HG02852 (cell line): ENCODE results near the gene SRSF3.
A peak's percentile ranks its signal among the peaks of the same experiment; 100 is the strongest.
"Not testable (repeated sequence)": the region's sequence is repeated elsewhere in the genome, so short reads cannot be mapped to it uniquely, and the experiment has no call there.

Experiments used
- ATAC-seq: cut with Tn5 transposase; IDR thresholded peaks from one replicate; pipeline ENCODE4 v1.9.1; 2021; ENCODE audit warnings: mild to moderate bottlenecking, moderate library complexity; ENCODE audit not compliant: unreplicated experiment

Gene SRSF3

DNA sequence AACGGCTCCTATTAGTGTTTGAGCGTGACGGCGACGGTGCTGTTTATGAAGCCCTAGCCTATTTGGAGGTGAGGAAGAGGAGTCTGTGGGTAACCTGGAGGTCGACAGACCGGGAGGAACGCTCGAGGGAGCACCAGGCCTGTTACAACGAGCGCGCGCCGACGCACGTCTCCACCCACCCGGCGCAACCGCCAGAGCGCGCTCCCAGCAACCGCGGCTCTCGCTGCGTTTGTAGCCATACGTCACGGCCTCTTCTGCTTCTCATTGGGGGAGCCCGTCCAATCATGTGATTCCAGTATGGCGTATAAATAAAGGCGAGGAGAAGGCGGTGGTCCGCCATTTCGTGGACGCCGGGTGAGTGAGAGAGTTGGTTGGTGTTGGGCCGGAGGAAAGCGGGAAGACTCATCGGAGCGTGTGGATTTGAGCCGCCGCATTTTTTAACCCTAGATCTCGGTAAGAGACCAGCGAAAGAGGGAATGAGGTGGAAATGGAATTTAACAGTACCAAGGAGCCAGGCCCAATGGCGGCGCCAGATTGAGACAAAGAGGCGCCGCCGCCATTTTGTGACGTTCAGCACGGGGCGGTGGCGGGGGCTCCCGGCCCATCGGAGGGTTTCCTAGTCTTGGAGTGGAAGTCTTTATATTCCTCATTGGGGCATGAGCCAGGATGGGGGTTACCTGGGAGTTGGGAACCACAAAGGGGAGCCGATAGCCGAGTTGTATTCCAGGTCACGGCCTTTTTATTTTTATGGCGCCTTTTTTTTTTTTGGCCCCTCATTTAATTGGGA, at the start of gene SRSF3:
Gene SRSF3 (plus strand): TSS at position 334 of the 787 bp plus-strand sequence. CDS start 2,401 bp downstream, outside the sequence.
- peak; percentile 81 for ATAC-seq

DNA sequence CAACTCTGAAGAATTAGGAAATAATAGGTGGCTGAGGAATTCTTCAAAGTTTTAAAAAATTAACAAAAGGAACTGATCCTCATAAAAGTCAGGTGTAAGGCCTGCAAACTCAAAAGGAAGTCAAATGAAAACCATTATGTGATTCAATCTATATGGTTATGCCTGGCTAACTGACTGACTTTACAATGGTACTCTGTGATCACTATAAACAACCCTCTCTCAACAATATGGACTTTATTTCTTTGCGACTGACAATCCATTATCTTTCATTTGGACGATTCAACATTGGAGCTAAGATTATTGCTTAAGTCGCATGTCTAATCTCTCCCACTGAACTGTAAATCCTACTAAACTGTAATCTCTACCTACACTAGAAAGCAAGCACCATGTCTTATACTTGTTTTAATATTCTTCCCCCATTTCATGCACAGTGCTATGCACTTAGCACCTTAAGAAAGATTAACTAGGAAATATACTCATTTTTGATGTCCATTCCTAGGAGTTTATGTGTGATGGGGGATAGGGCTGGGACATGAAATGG, 48.3 kb upstream of the SRSF3 start:
- ATAC-seq = no peak

DNA sequence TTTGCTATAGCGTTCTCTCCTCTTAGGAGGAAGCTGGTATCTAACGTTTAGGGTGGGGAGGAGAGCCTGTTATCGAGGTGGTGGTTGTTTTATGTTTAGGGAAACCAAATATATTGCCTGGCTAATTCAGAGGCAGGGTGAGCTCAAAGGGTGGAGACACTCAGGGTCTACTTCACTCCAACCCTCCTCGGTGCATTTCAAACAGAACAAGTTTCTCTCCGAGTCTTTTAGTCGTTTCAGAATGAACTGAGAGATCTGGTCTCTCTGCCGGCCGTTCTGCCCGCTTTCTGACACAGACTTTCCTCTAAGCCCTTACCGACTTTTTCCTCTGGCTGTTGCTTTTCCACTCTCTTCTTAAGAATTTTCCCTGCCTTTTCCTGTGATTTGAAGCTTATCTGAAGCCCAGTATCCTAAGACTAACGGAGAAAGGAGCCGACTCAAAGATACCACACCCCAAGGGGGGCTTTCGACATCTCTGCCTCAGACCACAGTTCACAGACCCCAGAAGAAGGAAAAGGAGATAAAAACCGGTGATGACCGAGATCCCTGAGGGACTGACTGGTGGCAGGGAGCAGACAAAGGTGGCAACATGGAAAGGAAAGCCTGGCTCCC, 47.7 kb upstream of the SRSF3 start:
- no peak for ATAC-seq

DNA sequence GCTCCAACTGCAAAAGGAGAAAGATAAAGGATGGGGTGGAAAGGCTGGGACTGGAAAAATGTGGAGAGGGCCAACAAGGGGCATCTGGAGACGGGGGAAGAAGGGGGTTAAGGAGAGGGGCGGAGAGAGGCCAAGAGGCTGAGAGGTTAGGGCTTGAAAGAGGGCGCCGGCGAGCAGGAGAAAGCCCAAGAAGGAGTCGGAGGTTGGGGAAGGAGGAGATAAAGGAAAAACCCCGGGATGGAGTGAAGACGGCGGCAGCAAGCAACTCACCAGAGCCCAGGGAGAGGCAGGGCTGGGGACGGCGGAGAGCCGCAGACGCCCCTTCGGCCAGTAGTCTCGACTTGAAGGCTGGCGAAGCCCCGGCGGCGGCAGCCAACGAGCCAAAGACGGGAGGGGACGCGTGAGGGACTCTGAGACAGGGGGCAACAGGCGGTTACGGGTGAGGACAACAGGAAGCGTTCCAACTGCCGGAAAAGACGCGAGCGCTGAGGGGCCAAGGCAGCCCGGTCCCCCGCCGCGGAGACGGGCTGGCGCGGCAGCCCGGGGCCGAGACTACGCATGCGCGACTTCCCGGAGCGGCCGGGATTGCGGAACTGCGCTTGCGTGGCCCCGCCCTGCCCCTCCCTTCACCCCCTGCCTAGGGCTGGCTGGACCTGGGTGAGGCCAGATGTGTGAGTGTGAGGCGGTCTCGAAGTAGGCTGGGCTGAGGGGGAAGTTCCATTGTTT, 47.1 kb upstream of the SRSF3 start, which contains the start of gene STK38:
Gene STK38 (minus strand): TSS at position 560 of the 726 bp plus-strand sequence. CDS start 7,277 bp downstream, outside the sequence.
- ATAC-seq = peak; percentile 86

DNA sequence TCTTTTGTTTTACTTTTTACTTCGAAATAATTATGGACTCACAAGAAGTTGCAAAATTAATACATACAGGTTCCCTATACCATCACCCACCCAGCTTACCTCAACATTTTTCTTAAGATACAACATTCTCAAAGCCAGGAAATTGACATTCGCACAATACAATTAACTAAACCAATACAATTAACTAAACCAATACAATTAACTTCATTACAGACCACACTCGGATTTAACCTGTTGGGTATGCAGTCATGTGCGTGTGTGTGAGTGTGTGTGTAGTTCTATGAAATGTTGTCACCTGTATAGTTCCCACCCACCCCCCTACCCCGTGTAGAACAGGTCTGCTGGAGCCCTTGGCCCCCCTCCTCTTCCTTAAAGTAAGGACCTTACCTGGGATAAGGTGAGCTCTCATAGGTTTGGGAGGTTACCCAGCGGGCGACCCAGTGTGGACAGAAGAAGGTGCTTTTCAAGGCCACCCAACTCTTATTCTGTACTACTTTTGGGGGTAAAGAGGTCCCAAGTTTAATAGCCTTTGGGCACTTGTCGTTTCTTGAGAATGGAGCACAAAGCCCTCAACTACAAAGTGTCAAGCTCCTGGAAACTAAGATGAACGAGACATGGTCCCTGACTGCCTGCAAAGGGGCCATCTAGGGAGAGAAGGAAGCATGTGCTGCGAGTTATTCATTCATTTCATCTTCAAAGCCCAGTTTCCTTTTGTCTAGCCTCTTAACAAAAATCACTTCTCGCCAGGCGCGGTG, 46.3 kb upstream of the SRSF3 start:
- ATAC-seq = no peak

DNA sequence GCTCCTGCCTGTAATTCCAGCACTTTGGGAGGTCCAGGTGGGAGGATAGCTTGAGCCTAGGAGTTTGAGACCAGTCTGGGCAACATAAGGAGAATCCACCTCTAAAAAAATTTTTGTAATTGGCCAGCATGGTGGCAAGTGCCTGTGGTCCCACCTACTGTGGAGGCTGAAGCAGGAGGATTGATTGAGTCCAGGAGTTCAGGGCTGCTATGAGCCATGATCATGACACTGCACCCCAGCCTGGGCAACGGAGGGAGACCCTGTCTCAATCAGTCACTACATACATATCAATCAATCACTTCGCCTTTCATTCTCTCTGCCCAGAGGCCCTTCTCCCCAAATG, 45.8 kb upstream of the SRSF3 start:
- no peak for ATAC-seq

DNA sequence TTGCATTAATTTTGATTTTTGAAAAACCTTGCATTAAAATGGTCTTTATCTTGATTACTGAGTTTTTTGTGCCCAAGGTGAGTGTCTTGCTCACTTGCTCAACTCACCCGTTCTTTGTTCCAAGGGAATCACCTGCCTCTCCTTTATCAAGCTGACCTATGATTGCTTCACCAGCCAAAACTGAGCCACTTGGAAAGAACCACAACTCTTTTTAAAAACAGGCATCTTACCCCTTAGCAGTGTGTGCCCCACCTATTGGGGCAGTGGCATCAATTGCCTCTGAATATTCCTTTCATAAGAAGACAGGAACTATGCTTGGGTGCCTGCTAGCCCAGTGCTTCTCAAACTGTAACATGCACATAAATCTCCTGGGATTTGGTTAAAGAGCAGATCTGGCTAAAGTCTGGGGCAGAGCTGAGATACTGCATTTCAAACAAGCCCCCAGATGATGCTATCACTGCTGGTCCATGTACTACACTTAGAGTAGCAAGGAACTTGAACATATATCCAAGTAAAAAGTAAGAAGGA, 43.6 kb upstream of the SRSF3 start:
- no peak for ATAC-seq

DNA sequence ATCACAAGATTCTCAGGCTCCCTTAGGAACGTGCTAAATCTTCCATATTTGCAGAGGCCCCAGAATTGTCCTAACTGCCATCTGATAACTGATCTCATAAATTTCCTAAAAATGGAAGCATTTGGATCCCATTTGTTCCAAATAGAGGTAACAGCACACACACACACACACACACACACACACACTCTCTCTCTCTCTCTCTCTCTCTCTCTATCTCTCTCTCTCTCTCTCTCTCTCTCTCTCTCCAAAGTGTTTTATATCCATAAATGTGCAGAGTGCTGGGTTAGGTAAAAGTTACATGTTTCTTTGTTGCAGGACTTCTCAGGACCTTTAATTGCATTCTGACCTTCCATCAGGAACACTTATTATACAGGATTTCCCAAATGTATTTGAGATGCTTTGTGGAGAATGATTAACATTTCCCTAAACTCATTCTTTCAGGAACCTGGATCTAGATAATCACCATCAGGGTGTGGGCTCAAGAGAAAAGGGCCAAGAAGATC, 38.4 kb upstream of the SRSF3 start:
- no peak for ATAC-seq

DNA sequence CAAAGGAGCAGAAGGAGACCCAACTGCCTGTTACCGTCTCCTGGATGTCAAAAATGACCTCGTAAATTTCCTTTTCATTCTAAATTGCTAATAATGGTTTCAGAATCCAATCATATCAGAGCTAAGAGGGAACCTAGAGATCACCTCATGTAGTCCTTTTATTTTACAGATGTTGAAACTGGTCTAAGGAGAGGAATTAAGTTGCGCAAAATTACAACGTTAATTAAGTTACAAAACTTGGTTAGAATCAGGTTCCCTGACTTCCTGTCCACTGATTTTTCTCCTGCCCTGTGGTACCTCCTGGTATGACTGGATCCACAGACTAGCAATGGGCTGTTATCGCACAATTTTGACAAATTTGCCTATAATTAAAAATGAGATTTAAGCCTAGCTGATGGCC, 37.9 kb upstream of the SRSF3 start:
- ATAC-seq = no peak

DNA sequence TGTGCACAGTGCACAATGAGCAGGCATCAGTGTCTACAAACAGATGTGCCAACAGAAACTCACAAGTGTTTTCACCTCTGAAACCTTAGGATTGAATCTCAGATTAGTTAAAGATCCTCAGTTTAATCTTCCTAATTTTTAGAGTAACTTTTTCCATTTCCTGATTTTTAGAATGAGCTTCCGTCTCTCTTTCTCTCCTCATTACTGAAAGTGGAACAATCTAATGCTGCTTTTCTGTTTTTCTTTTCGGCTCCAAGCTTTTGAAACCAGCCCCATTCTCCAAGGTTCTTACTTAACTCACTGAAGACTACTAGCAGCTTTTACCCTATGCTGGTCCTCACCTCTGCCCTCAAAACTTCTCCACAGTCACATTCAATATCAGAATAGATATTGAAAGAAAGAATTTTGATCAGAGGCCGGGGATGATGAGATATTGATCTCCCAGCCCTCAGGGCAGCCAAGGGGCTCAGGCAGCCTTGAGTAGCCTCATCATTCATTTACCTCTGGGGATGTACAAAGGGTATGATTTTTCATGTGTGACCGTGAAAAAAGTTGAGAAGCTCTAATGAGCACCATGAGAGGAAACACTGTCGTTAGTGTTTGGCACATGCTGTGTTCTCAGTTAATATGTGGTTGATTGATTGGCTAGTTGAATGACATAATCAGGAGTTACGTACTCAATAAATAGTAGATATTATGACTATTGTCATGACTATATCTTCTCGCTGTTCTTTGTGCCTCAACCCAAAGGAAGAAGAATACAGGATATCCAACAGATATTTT, 35.0 kb upstream of the SRSF3 start:
- no peak for ATAC-seq

DNA sequence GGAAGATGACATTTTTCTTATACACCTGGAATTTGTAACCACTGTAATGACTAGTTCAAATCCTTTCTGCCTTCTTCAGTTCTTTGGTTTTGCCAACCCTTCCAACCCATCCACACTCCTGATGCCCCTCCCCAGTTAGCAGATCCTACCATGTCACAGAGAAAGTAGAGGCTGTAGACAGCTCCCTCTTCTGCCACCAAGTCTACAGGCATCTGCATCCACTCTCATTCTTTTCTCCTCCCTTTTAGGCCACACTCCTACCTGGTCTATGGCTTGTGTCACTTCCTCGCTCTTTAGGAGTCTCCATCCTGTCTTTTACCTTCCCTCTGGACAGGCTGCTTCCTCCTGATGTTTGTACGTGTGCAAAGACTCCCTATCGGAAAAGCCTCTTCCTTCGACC, 33.3 kb upstream of the SRSF3 start:
- ATAC-seq = no peak

DNA sequence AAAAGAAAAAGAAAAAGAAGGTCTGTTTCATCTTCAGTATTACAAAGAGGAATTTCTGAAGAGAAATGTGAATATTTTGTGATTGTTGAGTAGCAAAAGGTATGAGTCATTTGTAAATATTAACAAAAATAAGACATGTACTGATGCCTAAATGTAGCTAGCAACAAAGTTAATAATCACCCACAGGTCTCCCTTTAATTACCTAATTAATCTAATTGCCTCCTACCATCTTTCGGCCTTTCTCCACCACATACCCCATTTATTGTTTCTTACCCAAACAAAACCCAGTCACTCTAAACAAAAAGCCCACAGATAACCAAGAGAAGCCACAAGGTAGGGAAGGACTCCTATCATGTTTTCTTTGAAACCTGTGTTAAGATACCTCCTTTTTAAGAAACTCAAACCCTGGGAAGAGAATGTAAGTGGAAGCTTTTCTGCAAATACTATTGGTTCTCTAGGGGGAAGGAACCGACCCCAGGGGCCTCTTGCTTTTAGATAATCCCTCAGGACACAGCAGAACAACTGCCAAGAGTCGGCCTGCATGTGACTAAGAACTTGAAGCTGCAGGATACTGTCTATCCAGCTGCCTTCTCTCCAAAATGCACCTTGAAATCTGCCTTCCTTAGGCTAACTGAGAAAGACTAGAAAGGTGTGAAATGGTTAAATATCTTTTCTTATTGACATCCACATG, 30.8 kb upstream of the SRSF3 start:
- ATAC-seq = no peak

DNA sequence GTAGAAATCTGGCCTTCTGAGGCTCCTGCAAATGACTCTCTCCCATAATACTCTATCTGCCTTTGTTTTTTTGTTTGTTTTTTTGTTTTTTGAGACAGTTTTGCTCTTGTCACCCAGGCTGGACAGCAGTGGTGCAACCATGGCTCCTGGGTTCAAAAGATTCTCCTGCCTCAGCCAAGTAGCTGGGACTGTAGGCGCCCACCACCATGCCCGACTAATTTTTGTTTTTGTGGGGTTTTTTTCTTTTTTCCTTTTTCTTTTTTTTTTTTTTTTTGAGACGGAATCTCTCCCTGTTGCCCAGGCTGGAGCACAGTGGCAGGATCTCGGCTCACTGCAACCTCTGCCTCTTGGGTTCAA, 30.3 kb upstream of the SRSF3 start:
- ATAC-seq = no peak

DNA sequence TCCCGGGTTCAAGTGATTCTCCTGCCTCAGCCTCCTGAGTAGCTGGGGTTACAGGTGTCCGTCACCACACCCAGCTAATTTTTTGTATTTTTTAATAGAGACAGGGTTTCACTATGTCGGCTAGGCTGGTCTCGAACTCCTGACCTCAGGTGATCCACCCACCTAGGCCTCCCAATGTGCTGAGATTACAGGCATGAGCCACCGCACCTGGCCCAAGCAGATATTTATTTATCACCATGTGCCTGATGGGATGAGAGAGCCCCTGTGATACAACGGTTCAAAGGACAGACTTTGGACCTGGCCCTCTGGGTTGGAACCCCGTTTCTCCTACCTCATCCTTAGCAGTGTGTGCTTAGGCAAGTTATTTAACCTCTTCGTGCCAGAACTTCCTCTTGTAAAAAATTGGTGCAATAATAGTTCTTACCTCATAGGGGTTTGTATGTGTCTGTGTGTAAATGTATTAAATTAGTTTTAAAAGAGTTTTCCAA, 27.7 kb upstream of the SRSF3 start:
- ATAC-seq = no peak

DNA sequence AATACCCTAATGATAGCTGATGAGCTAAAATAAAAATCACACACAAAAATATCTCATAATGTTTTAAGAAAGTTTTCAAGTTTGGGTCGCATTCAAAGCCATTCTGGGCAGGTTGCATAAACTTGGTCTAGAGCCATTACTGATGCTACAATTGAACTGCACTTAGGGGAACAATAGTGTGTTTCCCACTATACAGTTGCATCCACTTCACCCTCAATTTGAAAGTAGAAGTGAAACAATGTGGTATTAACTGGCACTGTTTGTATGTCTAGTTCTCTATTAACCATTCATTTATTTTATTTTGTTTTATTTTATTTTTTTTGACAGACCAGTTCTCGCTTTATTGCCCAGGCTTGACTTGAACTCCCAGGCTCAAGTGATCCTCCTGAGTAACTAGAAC, 23.9 kb upstream of the SRSF3 start:
- no peak for ATAC-seq

DNA sequence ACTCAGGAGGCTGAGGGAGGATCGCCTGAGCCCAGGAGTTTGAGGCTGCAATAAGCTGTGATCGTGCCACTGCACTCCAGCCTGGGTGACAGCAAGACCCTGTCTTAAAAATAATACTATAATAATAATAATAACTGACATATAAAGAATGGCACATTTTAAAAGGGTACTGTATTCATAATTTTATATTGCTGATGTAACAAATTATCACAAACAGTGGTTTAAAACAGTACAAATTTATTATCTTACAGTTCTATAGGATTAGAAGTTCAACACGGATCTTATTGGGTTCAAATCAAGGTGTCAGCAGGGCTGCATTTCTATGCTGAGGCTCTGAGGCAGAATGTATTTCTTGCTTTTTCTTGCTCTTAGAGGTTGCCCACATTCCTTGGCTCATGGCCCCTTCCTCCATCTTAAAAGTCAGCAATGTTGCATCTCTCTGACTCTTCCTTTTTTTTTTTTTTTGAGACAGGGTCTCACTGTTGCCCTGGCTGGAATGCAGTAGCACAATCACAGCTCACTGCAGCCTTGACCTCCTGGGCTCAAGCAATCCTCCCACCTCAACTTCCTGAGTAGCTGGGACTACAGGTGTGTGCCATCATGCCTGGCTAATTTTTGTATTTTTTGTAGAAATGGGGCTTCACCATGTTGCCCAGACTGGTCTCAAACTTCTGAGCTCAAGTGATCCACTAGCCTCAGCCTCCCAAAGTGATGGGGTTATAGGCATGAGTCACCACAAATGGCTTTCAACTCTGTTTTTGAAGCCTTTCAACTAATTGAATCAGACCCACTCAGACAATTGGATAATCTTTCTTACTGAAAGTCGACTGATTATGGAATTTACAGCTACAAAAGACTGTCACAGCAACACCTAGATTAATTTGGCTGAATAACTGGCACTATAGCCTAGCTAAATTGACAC, 22.8 kb upstream of the SRSF3 start:
- no peak for ATAC-seq

DNA sequence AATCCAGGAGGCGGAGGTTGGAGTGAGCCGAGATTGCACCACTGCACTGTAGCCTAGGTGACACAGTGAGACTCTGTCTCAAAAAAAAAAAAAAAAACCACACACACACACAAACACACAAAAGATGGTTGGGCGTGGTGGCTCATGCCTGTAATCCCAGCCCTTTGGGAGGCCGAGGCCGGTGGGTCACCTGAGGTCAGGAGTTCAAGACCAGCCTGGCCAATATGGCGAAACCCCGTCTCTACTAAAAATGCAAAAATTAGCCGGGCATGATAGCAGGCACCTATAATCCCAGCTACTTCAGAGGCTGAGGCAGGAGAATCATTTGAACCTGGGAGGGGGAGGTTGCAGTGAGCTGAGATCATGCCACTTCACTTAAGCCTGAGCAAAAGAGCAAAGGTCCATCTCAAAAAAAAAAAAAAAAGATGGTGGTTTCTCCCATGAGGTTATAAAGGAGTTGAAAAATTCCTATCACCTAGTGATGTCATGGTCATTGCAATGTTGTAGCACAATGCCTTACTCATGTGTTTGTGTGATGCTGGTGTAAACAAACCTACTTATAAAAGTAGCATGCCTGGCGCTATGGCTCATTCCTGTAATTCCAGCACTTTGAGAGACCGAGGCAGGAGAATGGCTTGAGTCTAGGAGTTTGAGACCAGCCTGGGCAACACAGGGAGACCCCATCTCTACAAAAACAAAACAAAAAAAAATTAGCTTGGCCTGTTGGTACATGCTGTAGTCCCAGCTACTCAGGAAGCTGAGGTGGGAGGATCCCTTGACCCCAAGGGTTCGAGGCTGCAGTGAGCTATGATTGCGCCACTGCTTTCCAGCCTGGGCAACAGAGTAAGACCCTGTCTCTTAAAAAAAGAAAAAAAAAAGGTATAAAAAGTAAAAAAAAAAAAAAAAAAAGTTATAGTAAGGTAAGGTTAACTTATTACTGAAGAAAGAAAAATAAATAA, 21.5 kb upstream of the SRSF3 start:
- not testable (repeated sequence) for ATAC-seq
